IMR-90 (cell line): Measurements from ENCODE around the gene SCAF11. TPM values are rescaled to one million over a fixed set of nuclear protein-coding genes. Genes with fewer than 3 reads are reported as not detected.

Source experiments
- ATAC-seq: fragments of 200-7000 bp; cut with Tn5 transposase; 2 replicates; pipeline ENCODE4 v1.9.1; 2020; ENCODE audit warnings: low read depth, mild to moderate bottlenecking, moderate library complexity
- BruUV-seq: library from RNA; stranded (reverse); fragments of 400-500 nt; replicated peaks from 2 replicates; lab custom pipeline; 2021; lab: Mats Ljungman, UMichigan
- CTCF ChIA-PET: fragments of 300-600 bp; formaldehyde crosslinking; extraction: SDS; loops from one replicate; lab custom pipeline; 2021; ENCODE audit warnings: antibody characterized with exemption; lab: Yijun Ruan, JAX
- POLR2A ChIA-PET: fragments of 300-600 bp; sonication (Branson Sonifier 250); formaldehyde crosslinking; loops from one replicate; lab custom pipeline; 2022; ENCODE audit warnings: antibody characterized with exemption; ENCODE audit not compliant: unreplicated experiment; lab: Charles Lee
- DNase-seq: peaks from one replicate; pipeline ENCODE4 v3.0.0; 2013
- H2AFZ ChIP-seq: replicated peaks from 2 replicates; pipeline ENCODE3; 2013; ENCODE audit warnings: low read length, mild to moderate bottlenecking; ENCODE audit not compliant: poor library complexity
- H2AK5ac ChIP-seq: 2 replicates; pipeline ENCODE4 v1.6.1; 2013; ENCODE audit warnings: low read depth, low read length, inconsistent platforms
- H2AK9ac ChIP-seq: replicated peaks from 2 replicates; pipeline ENCODE3; 2013; ENCODE audit warnings: mild to moderate bottlenecking, low read depth, low read length, moderate library complexity; ENCODE audit not compliant: poor library complexity
- H2BK120ac ChIP-seq: 2 replicates; pipeline ENCODE4 v1.6.1; 2013; ENCODE audit warnings: low read depth, low read length, inconsistent platforms
- H2BK15ac ChIP-seq: 3 replicates; pipeline ENCODE4 v1.6.1; 2013; ENCODE audit warnings: low read depth, low read length, inconsistent platforms
- H2BK20ac ChIP-seq: 2 replicates; pipeline ENCODE4 v1.6.1; 2013; ENCODE audit warnings: low read depth, mild to moderate bottlenecking, inconsistent platforms, low read length, moderate library complexity
- H2BK5ac ChIP-seq: 2 replicates; pipeline ENCODE4 v1.6.1; 2013; ENCODE audit warnings: mild to moderate bottlenecking, low read depth, low read length, inconsistent platforms; ENCODE audit not compliant: poor library complexity, severe bottlenecking
- H3K14ac ChIP-seq: replicated peaks from 2 replicates; pipeline ENCODE4 v1.6.1; 2013; ENCODE audit warnings: low read depth, low read length, inconsistent platforms
- H3K18ac ChIP-seq: 2 replicates; pipeline ENCODE4 v1.6.1; 2013; ENCODE audit warnings: low read depth, low read length, control low read depth
- H3K23ac ChIP-seq: 2 replicates; pipeline ENCODE4 v1.6.1; 2013; ENCODE audit warnings: low read depth, low read length, inconsistent platforms
- H3K27ac ChIP-seq: 2 replicates; pipeline ENCODE4 v1.5.1; 2013; ENCODE audit warnings: mild to moderate bottlenecking, control low read depth, low read length; ENCODE audit not compliant: insufficient read depth
- H3K27me3 ChIP-seq: 2 replicates; pipeline ENCODE4 v1.6.1; 2013; ENCODE audit warnings: low read length; ENCODE audit not compliant: control insufficient read depth, insufficient read depth
- H3K36me3 ChIP-seq: 2 replicates; pipeline ENCODE4 v1.6.1; 2013; ENCODE audit warnings: low read length, mixed read lengths; ENCODE audit not compliant: control insufficient read depth, insufficient read depth
- H3K4ac ChIP-seq: 2 replicates; pipeline ENCODE4 v1.6.1; 2013; ENCODE audit warnings: low read depth, low read length, inconsistent platforms
- H3K4me1 ChIP-seq: 2 replicates; pipeline ENCODE4 v1.6.1; 2013; ENCODE audit warnings: low read length, mixed read lengths; ENCODE audit not compliant: control insufficient read depth, insufficient read depth
- H3K4me2 ChIP-seq: 2 replicates; pipeline ENCODE4 v1.6.1; 2013; ENCODE audit warnings: low read depth, mild to moderate bottlenecking, control low read depth, low read length, moderate library complexity
- H3K4me3 ChIP-seq: 2 replicates; pipeline ENCODE4 v1.5.1; 2013; ENCODE audit warnings: low read depth, mild to moderate bottlenecking, control low read depth, low read length, moderate library complexity; ENCODE audit not compliant: insufficient read depth
- H3K56ac ChIP-seq: 2 replicates; pipeline ENCODE4 v1.6.1; 2013; ENCODE audit warnings: low read length, inconsistent platforms; ENCODE audit not compliant: insufficient read depth; ENCODE audit errors: extremely low read depth
- H3K79me1 ChIP-seq, 2 experiments: 2 replicates each; pipeline ENCODE4 v1.6.1; 2013; ENCODE audit warnings: low read length in 2 of 2, inconsistent platforms in 1 of 2, low read depth in 1 of 2
- H3K9ac ChIP-seq: 2 replicates; pipeline ENCODE4 v1.6.1; 2013; ENCODE audit warnings: low read depth, low read length, control low read depth
- H3K9me1 ChIP-seq: 2 replicates; pipeline ENCODE4 v1.6.1; 2013; ENCODE audit warnings: low read length, inconsistent platforms; ENCODE audit not compliant: insufficient read depth
- H3K9me3 ChIP-seq: 2 replicates; pipeline ENCODE4 v1.6.1; 2013; ENCODE audit warnings: low read length; ENCODE audit not compliant: control insufficient read depth, insufficient read depth
- H4K20me1 ChIP-seq: 2 replicates; pipeline ENCODE4 v1.6.1; 2013; ENCODE audit warnings: low read length, inconsistent platforms; ENCODE audit not compliant: insufficient read depth
- H4K5ac ChIP-seq: 2 replicates; pipeline ENCODE4 v1.6.1; 2013; ENCODE audit warnings: mild to moderate bottlenecking, low read depth, low read length, control low read depth
- H4K8ac ChIP-seq, 2 experiments: 2 replicates each; pipeline ENCODE4 v1.6.1; 2013; ENCODE audit warnings: low read depth in 2 of 2, low read length in 2 of 2, control low read depth in 1 of 2, inconsistent platforms in 1 of 2
- H4K91ac ChIP-seq: 2 replicates; pipeline ENCODE4 v1.6.1; 2013; ENCODE audit warnings: low read depth, low read length, inconsistent platforms; ENCODE audit not compliant: insufficient read depth
- BHLHE40 ChIP-seq: fragments of 150-350 bp; IDR thresholded peaks from 2 replicates; pipeline ENCODE4 v1.6.1; 2016; ENCODE audit warnings: mild to moderate bottlenecking, low read depth, low read length
- CHD1 ChIP-seq: IDR thresholded peaks from 2 replicates; pipeline ENCODE4 v1.6.1; 2012; ENCODE audit warnings: low read depth, low read length, improper control_type of control experiment
- MAZ ChIP-seq: IDR thresholded peaks from 2 replicates; pipeline ENCODE4 v1.6.1; 2012; ENCODE audit warnings: low read depth, mild to moderate bottlenecking, low read length, improper control_type of control experiment, moderate library complexity, borderline replicate concordance
- MXI1 ChIP-seq: IDR thresholded peaks from 2 replicates; pipeline ENCODE4 v1.6.1; 2012; ENCODE audit warnings: low read depth, mild to moderate bottlenecking, low read length, moderate library complexity, borderline replicate concordance
- SMC3 ChIP-seq: fragments of 150-350 bp; IDR thresholded peaks from 2 replicates; pipeline ENCODE4 v1.6.1; 2016; ENCODE audit warnings: low read depth, mild to moderate bottlenecking, antibody characterized with exemption, low read length, moderate library complexity
- WGBS, 2 experiments: methylation state at CpG; one replicate each; pipeline versions ENCODE4 v1.1.5 to v1.1.7; 2013; ENCODE audit warnings: missing lambda C conversion rate in 2 of 2; ENCODE audit not compliant: insufficient read length in 1 of 2; ENCODE audit errors: extremely low coverage in 2 of 2; 5-methylcytosine and 5-hydroxymethylcytosine counted together
- dilution Hi-C: fragments of 300-500 bp; cut with HindIII; formaldehyde crosslinking; loops from one replicate; pipeline ENCODE4 v1.14.3; 2018; ENCODE audit warnings: low sequenced_read_pairs; ENCODE audit not compliant: unreplicated experiment
- in situ Hi-C: fragments of 300-500 bp; cut with MboI; formaldehyde crosslinking; loops from 3 replicates; pipeline ENCODE4 v1.14.3; 2019; ENCODE audit warnings: low sequenced_read_pairs, inconsistent platforms, mixed read lengths
- intact Hi-C: fragments of 100-400 bp; cut with micrococcal nuclease; formaldehyde crosslinking; loops from 2 replicates; pipeline ENCODE4 v1.10.0; 2022
- polyA plus RNA-seq, 3 experiments: library from polyadenylated mRNA; depleted of rRNA; stranded (reverse); fragments of >200 nt; gene quantifications; 2 replicates each; pipeline ENCODE4 v1.2.3, GENCODE V29; 2012; ENCODE audit warnings: low replicate concordance in 1 of 3
- total RNA-seq: library from RNA; depleted of rRNA; stranded (reverse); fragments of >200 nt; gene quantifications from 2 replicates; pipeline ENCODE4 v1.2.3, GENCODE V29; 2012
- TF ChIP-seq, protein P1 (sequence below): fragments of 150-350 bp; IDR thresholded peaks from 2 replicates; pipeline ENCODE4 v1.6.1; 2017; ENCODE audit warnings: mild to moderate bottlenecking, antibody characterized with exemption, low read length, low read depth

The SCAF11 gene
- total and polyA plus RNA-seq, 2 of the 4 experiments (the other 2 are of a cell fraction): 33.9 to 70.4 TPM

DNA sequence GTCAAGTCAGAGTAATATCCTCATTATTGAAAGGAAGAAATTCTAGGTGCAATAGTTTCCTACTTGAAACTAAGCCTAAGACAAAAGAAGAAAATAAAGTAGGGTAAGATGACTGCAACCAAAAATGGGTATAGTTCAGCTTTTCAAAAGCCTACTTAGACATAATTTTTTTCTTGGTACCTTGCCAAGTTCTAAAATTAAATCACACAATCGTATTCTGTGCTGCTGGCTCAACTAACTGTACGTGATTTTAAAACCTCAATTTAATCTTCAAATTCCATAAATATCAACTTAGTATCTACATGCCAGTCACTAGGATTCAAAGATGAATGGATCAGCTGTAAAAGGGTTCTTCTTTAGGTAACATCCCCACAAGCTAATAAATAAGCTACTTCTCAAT is 56.9 kb downstream of the SCAF11 start:
- in situ Hi-C loops: no loop called here
- no peak overlapping the region for H2BK20ac ChIP-seq
- H2BK120ac ChIP-seq: no peak overlapping the region
- no peaks in the 10 kb centered on the region for H3K27me3 ChIP-seq
- ChIA-PET POLR2A (no interaction called here), CTCF (interaction anchor here (1.5 kb wide), 1 partner anchor 55 kb away, joined by 3 read pairs; no protein-coding TSS in a partner anchor)
- H4K5ac ChIP-seq: no peak overlapping the region
- intact Hi-C loops: no loop called here
- no peaks in the 10 kb centered on the region for H3K9me1 ChIP-seq
- no peak overlapping the region for H4K91ac ChIP-seq
- H3K23ac ChIP-seq: no peak overlapping the region
- H3K36me3 ChIP-seq: peaks cover 18% of the 10 kb centered on the region
- no peak overlapping the region for H3K18ac ChIP-seq
- no peak overlapping the region for H3K4me2 ChIP-seq
- H2AFZ ChIP-seq: no peak overlapping the region
- no peak overlapping the region for H2BK15ac ChIP-seq
- H3K27ac ChIP-seq: no peak overlapping the region
- no peak overlapping the region for H2AK5ac ChIP-seq
- dilution Hi-C loops: no loop called here
- H3K9me3 ChIP-seq: no peaks in the 10 kb centered on the region
- no peak overlapping the region for H4K8ac ChIP-seq
- no peaks in the 10 kb centered on the region for H4K20me1 ChIP-seq
- no peak overlapping the region for H3K14ac ChIP-seq
- TF ChIP-seq CHD1: no peak
- no peak for TF ChIP-seq SMC3
- no peak for TF ChIP-seq BHLHE40
- no peak for TF ChIP-seq MAZ
- TF ChIP-seq, protein P1, sequence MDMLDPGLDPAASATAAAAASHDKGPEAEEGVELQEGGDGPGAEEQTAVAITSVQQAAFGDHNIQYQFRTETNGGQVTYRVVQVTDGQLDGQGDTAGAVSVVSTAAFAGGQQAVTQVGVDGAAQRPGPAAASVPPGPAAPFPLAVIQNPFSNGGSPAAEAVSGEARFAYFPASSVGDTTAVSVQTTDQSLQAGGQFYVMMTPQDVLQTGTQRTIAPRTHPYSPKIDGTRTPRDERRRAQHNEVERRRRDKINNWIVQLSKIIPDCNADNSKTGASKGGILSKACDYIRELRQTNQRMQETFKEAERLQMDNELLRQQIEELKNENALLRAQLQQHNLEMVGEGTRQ: no peak
- TF ChIP-seq MXI1: no peak
- H2BK5ac ChIP-seq: no peak overlapping the region
- H3K4me3 ChIP-seq: no peak overlapping the region
- no peak overlapping the region for H3K56ac ChIP-seq
- DNase-seq (no peak), ATAC-seq (no peak)
- H2AK9ac ChIP-seq: no peak overlapping the region
- no peaks in the 10 kb centered on the region for H3K4me1 ChIP-seq
- H3K79me1 ChIP-seq: peaks cover 5 to 20% of the 10 kb centered on the region in 2 experiments; a peak in 3 of 4 replicates
- no peak overlapping the region for H3K9ac ChIP-seq
- no CpG with 5 or more reads among the region's 2 CpGs for WGBS, 2 experiments
- no peak overlapping the region for H3K4ac ChIP-seq
- no TSS peak for BruUV-seq
